HT1080 (cell line): ENCODE measurements around the gene PMPCB. TPM values are rescaled to one million over a fixed set of nuclear protein-coding genes. Genes with fewer than 3 reads are reported as not detected.
"Not testable (repeated sequence)": the region's sequence is repeated elsewhere in the genome, so short reads cannot be mapped to it uniquely, and the experiment has no call there.

Experiments
- DNase-seq: peaks from one replicate; pipeline ENCODE4 v3.0.0-alpha.2; 2015; ENCODE audit warnings: low read depth
- polyA plus RNA-seq, 2 experiments: library from polyadenylated mRNA; depleted of rRNA; stranded (reverse); fragments of >200 nt; gene quantifications; 2 replicates each; pipeline ENCODE4 v1.2.3, GENCODE V29; 2015
- total RNA-seq: library from RNA; depleted of rRNA; stranded (reverse); fragments of >200 nt; shearing (Covaris generic); gene quantifications from 2 replicates; pipeline ENCODE4 v1.2.3, GENCODE V29; 2014; rRNA removed

PMPCB gene, protein sequence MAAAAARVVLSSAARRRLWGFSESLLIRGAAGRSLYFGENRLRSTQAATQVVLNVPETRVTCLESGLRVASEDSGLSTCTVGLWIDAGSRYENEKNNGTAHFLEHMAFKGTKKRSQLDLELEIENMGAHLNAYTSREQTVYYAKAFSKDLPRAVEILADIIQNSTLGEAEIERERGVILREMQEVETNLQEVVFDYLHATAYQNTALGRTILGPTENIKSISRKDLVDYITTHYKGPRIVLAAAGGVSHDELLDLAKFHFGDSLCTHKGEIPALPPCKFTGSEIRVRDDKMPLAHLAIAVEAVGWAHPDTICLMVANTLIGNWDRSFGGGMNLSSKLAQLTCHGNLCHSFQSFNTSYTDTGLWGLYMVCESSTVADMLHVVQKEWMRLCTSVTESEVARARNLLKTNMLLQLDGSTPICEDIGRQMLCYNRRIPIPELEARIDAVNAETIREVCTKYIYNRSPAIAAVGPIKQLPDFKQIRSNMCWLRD
- total RNA-seq, result 65.4 and 68.6 TPM in 2 replicates
- polyA plus RNA-seq (2015; cell fraction: cytosol; rRNA removed), result 71.9 and 74.3 TPM in 2 replicates
- 104 and 112 TPM in 2 replicates for polyA plus RNA-seq (2015; cell fraction: nucleus; rRNA removed)

DNA sequence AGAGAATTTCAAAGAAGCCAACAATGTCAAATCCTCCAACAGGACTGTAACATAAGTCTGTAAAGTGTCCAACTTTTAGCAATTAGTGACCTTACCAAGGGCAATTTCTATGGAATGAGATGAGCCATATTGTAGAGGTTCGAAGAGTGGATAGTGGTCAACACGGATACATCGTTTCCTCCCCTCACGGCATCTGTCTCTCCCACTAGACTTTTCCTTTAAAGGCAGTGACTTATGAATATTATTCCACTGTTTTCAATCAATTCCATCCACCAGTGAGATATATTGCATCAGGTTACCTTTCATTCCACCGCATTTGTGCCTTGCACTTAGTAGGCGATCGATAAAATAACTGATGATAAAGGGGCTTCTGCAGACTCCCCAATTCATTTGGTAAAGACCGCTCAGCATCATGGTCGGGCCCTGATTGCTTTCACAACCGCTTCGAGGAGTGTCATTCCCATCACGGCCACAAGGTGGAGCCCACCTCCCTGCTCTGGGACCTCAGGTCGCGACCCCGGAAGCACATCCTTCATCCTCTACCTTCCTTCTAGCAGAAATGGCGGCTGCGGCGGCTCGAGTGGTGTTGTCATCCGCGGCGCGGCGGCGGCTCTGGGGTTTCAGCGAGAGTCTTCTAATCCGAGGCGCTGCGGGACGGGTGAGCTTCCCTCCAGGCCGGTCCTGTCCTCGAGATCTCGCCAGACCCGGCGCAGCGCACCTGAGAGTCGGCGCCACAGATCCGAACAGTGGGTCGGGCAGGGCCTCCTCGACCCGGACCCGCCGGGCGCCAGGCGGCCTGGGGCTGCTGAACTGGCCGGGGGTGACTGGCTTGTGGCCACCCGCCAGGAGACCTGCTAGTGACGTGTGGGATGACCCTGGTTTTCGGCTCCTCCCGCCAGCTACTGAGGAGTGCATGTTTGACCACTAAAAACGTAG is at the start of gene PMPCB:
PMPCB (plus strand) TSS at position 535 of the 936 bp plus-strand sequence; CDS start at position 560, 25 bp downstream.
- DNase-seq, result peak; percentile 88

DNA sequence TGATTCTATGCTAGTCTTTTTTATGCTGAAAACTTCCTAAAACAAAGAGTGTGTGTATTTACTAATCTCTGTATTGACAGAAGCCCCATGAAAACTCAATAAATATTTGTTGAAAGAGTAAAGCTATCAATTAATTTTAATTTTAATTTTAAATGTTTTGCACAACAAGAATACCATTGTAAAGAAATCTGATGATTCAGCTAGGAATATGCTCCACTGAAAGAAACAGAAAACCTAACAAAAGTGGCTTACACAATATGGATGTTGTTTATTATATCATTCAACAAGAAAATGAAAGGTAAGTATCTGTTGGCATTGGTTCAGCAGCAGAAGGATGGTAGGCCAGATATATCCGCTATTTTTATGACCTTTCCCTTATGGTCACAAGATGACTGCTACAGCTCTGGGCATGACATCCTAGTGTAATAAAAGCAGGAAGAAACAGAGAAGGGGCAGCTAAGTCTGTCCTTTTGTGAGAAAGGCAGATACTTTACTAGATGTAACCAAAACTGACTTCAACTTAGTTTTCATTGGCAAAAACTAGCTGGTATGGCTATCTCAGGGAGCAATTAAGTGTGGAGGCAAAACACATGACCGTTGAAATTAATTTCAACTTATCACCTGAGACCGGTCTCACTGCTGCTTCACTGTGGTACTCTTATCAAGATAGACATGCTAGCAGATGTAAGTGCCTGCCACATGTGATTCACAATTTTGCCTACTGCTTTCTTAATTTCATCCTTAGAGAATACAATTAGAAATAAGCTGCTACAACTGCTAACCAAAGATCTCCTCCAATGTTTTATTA is 43.3 kb upstream of the PMPCB start:
- DNase-seq, result not testable (repeated sequence)

DNA sequence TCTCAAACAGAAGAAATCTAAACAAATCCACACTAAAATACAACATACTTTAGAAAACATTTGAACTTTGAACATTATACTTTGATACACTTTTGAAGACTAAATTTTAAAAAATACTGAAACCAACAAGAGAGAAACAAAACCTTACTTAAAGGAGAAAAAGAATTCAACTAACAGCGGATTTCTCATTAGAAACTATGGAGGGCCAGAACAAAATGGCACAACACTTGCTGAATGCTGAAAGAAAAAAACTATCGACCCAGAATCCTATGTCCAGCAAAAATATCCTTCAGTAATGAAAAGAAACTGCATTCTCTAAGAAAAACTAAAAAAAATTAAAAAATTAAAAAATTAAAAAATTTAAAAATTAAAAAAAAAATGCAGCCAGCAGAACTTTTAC is 33.2 kb upstream of the PMPCB start:
- DNase-seq, result not testable (repeated sequence)

DNA sequence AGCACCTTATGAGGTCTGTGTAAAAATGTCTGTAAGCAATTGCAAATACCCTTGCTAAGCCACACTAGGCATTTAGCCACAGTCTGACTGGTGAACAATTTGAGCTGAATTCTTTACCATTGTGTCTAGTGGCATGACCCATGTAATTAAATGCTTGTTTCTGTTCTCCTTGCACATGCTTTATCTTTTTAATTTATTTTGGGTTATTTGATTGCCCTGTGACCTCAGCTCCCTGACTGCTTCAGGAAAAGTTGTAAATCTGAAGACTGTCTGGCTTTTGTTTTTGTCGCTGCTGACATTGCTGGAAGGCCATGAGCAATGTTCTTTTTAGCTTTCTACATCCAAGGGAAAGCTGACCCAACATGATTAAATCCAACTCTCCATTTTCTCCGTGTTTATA is 31.0 kb upstream of the PMPCB start:
- not testable (repeated sequence) for DNase-seq

DNA sequence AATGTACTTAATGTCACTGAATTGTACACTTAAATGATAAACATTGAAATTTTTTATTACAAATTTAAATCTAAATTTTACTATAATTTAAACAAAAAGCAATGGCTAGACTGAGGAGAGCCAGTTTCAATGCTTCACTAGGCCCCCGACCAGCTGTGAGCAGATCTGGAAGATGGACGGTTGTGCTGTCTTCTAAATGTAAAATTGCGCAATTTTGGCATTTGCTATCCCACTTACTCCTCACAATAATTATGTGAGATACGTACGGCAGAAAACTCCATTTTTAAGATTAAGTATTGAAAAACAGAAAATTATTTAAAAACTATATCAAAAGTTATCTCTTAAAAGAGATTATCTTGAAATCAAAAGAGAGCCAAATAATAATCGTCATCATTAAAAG is 23.9 kb upstream of the PMPCB start:
- DNase-seq, result not testable (repeated sequence)

DNA sequence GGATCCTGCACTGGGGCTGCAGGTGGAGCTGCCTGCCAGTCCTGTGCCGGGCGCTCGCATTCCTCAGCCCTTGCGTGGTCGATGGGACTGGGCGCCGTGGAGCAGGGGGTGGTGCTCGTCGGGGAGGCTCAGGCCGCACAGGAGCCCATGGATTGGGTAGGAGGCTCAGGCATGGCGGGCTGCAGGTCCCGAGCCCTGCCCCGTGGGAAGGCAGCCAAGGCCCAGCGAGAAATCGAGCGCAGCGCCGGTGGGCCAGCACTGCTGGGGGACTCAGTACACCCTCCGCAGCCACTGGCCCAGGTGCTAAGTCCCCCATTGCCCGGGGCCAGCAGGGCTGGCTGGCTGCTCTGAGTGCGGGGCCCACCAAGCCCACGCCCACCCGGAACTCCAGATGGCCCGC is 22.4 kb upstream of the PMPCB start:
- DNase-seq, result not testable (repeated sequence)

DNA sequence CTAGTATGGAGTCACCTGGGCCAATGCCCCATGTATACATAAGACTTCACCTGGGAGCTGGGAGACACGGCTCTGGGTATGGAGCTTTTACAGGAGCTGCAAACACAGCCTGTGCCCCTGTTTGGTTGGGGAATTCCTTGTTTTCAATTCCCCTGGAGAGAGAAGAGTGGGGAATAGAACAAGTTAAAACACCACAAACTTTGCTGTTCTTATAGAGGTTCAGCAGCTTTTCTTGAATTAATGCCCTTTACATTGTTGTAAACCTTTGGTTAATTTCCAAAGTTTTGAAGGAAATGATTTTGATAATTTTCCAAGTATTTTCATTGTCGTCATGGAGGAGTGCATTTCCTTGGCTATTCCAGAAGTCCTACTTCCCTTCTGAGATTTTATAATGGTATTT is 19.0 kb upstream of the PMPCB start:
- not testable (repeated sequence) for DNase-seq

DNA sequence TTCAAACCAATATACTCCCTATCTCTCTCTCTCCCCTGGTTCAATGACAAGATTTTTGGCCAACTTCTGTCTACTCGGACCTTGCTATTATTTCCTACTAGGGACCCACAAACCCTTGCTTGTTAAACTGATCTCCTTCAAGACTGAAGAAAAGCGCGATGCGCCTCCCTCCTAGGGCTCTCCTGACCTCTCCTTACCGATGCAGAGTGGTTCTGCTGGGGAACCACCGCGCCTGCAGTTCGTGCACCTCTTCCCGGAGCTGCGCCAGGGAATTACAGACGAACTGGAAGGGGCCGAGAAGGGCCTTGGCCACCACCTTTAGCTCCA is 17.6 kb upstream of the PMPCB start:
- not testable (repeated sequence) for DNase-seq

DNA sequence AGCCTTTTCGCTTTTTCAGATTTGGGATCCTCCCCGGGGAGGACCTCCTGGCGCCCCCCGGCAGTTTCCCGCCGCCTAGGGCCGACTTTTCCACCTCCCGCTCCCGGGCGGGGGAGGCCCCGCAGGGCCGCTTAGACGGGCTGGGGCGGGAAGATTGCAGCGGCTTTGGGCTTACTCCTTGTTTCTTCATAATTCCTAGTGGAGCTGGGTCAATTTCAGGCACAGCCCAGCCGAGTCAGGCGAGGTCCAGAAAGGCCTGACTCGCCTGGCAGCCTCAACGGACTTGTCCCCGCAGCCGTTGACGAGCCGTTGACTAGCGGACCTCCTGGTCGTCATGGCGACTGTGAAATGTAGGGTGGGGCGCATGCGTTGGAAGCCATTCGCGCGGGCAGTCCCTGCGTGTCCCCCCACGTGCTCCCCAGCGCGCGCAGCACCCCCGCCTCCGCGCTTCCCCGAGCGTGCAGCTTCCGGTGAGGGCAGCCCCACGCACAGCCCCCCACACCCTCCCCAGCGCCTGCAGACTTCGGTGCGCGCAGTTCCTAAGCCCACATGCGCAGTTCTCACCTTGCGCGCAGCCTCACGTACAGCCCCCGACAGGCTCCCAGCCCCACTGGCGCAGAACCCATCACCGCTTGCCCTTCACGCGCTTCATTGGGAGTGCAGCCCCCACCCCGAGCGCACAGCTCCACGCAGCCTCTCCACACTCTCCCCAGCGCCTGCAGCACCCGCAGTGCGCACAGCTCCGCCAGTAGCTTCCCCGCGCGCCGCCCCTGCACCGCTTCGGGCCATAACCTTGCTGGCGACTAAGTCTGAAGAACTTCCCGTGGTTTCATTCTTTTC is 17.1 kb upstream of the PMPCB start:
- peak; percentile 60 for DNase-seq

DNA sequence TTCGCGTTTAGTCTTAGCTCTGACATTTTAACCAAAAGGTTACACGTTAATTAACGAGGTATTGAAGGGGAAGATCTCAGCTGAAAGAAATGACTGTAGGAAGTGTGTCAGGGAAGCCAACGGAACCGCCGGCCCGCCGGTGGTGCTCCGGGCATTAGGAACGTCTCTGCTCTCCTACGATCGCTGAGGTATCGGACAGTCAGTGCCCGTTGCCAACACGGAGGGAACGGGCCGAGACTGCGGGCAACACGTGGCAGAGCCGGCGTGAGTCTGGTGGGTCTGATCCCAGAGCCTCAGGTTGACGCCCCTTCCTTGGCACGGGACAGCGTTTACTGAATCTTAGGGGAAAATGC is 16.5 kb upstream of the PMPCB start:
- not testable (repeated sequence) for DNase-seq

DNA sequence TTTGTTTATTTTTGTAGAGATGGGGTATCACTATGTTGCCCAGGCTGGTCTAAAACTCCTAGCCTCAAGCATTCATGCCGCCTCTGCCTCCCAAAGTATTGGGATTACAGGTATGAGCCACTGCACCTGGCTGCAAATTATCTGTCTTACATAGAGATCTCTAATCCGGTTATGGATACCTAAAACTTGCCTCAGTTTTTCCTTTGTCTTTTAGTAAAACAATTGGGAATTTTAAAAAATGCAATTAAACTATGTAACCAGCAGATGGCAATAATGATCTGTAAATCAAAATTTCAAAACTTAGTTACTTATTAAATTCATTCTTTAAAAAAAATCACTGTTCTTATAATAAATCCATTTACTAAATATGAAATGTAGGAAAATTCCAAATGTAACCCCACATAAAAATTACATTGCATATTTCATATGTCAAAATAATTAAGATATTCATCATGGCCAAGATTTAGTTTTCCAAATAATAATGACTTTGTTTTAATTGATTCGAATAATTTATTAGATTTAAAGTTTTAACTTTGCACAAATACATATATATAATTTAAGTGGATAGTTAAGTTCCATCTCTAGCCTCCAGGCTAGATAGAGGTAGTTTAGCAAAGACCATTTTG is 14.3 kb upstream of the PMPCB start:
- DNase-seq, result not testable (repeated sequence)

DNA sequence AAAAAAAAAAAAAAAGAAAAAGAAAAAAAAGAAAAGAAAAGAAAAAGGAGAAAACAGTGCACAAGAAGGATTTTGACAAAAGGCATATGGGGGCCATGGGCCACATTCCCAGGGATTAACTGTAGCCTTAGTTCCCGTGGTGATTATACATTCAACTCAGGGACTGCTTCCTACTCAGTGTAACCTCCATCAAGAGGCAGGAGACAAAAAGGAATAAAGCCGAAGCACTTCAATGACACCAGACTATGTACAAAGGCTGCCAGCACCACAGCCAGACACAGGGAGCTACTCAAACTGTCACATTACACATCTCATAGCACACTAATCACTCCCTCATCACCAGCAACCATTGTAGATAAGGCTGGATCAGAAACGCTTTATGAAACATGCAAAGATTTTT is 5.1 kb upstream of the PMPCB start:
- no peak for DNase-seq

DNA sequence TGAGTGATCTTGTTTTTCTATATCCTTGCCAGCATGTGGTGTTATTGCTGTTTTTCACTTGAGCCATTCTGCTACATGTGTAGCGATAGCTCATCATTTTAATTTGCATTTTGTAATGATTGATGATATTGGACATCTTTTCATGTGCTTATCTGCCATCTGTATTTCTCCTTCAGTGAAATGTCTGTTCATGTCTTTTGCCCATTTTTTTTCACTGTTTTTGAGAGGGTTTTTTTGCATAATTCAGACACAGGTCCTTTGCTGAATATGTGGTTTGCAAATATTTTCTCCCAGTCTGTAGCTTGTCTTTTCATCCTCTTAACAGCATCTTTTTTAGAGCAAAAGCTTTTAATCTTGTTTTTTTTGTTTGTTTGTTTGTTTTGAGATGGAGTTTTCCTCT is 3.7 kb upstream of the PMPCB start:
- no peak for DNase-seq

DNA sequence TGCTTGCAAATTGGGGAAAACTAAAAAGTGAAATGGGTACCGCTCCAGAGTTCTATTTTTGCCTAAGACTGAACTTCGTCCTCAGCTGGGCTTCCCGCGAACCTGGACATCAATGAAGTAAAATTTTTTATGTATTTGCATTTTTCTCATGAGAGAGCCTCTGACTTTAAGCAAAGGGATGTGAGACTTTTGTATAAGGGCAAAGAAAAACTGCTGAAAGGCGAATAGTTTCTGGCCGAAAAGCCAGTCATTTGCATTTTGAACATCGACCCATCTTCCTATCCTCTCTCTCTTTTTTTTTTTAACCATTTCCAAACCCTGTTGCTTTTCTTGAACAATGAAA is 573 bp downstream of the PMPCB start:
- DNase-seq, result no peak

DNA sequence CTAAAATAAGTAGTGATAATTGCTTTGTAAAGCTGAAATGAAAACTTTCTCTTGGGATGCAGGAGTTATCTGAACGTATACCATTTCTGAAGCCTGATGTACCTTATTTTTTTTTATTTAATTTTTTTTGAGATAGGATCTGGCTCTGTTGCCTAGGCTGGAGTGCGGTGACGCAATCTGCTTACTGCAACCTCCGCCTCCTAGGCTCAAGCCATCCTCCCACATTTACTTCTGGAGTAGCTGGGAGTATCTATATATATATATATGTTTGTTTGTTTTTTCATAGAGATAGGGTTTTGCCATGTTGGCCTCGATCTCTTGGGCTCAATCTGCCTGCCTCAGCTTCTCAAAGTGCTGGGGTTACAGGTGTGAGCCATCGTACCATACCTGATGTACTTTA is 2.4 kb downstream of the PMPCB start:
- DNase-seq, result no peak

DNA sequence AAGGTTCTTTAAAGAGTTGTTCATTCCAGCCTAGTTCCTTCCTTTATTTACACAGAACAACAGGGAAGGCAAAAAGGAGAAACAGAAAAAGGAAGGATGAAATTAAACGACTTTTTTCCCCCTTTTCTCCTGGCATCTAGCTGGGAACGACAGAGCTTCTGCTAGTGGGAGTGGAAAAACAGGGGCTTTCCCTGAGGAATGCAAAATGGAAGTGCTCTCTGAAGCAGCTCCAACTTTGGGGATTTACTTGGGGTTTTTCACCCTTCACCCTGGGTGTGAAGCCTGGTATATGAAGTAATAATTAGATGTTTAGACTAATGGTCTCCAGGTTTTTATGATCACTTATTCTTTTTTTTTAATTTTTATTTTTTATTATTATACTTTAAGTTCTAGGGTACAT is 4.2 kb downstream of the PMPCB start:
- no peak for DNase-seq

DNA sequence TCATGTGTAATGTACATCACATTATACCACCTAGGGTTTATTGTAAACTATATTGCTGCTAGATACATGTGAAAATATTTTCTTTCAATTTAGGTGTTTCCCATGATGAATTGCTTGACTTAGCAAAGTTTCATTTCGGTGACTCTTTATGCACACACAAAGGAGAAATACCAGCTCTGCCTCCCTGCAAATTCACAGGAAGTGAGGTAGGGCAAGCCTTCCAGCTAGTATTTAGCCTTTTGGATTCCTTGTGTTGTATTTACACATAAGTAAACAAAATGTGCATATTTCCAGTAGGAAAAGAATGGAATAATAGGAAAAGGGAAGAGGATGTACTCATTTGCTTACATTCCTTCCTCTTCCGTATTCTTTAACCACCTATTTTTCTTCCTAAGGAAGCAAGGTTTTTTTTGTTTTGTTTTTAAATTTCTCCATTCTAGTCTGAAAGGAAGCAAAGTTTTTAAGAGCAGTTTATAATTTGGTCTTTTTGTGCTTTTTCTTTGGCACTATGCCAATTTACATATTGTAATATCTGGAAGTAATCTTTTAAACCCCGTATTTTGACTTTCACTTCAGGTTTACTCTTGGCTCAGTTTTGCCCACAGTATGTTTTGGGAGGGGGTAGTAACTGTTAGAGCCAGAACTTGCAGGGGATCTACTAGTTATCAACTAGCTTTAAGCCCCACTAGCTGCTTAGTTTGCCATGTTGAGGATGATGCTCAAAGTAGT is 10.4 kb downstream of the PMPCB start:
- DNase-seq, result no peak

DNA sequence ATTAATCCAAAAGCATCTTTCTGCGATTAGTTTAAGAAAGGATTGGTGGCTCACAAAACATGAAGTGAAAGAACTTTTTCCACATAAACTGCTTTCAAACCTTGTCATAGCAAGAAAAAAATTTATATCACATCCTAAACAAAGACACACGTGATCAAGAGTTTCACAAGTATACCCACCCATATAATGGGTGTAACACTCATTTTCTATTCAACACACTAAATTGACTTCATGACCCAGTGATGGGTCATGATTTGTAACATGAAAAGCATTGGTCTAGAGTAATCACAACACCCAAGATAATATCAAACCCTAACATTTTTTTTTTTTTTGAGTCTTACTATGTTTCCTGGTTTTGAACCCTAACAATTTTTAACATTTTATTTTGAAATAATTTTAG is 17.6 kb downstream of the PMPCB start:
- DNase-seq, result no peak

DNA sequence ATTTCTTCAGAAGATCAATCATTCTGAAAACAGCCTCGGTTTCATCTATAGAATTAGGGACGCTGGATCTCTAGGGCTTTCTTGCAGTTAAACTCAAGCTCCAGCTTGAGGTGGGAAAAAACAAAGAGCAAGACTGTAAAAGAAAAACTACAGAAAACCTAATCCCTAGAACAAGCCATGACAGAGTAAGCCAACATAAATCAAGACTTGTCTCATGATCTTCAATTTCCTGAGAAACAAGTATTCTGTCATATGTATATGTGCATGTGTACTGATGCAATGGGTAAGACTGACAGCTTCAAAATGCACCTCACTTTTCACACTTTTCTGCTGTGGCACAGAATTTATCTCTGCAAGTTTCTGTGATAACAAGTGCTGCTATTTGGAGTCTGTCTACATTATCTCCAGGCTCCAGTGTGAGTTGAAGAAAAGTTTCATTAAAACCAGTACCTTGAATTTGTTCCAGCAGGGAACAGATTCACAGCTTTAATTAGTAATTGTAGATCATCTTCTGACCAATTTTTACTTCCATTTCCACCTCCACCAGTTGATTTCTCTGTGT is 19.2 kb downstream of the PMPCB start:
- DNase-seq, result no peak
